Muscle layer of colon (tissue), 2 donors: ENCODE data around the gene CACNA1D.

Experiments used
- H3K27ac ChIP-seq: one replicate; pipeline ENCODE4 v1.7.0; 2013; ENCODE audit warnings: low read depth, mild to moderate bottlenecking, low read length, moderate library complexity
- H3K27me3 ChIP-seq, 2 donors: one replicate each; pipeline ENCODE4 v1.7.0; 2013; ENCODE audit warnings: low read length in 2 of 2, mild to moderate bottlenecking in 2 of 2; ENCODE audit not compliant: insufficient read depth in 2 of 2, control insufficient read depth in 1 of 2
- H3K36me3 ChIP-seq: one replicate; pipeline ENCODE4 v1.7.0; 2013; ENCODE audit warnings: mild to moderate bottlenecking, low read length; ENCODE audit not compliant: insufficient read depth
- H3K4me1 ChIP-seq: one replicate; pipeline ENCODE4 v1.7.0; 2013; ENCODE audit warnings: mild to moderate bottlenecking, low read length; ENCODE audit not compliant: insufficient read depth
- H3K4me3 ChIP-seq, 2 donors: one replicate each; pipeline ENCODE4 v1.7.0; 2013; ENCODE audit warnings: low read length in 2 of 2, low read depth in 1 of 2, mild to moderate bottlenecking in 1 of 2, moderate library complexity in 1 of 2
- H3K9ac ChIP-seq: one replicate; pipeline ENCODE4 v1.7.0; 2013; ENCODE audit warnings: low read length
- H3K9me3 ChIP-seq: one replicate; pipeline ENCODE4 v1.7.0; 2013; ENCODE audit warnings: mild to moderate bottlenecking, low read length
- donor health status: abdominal sarcoma.
- donor health status: Adenocarcinoma of cecum.

CACNA1D gene

GRCh38 chr3:53843195-53844177 lies 349.1 kb downstream of the CACNA1D start:
- H3K27ac ChIP-seq, result no peak overlapping the region
- H3K4me3 ChIP-seq, result no peak overlapping the region
- H3K36me3 ChIP-seq, result no peaks in the 10 kb centered on the region
- peaks cover 9 to 13% of the 10 kb centered on the region in 2 donors for H3K27me3 ChIP-seq
- no peaks in the 10 kb centered on the region for H3K9me3 ChIP-seq
- H3K9ac ChIP-seq, result no peak overlapping the region
- H3K4me1 ChIP-seq, result no peaks in the 10 kb centered on the region

DNA sequence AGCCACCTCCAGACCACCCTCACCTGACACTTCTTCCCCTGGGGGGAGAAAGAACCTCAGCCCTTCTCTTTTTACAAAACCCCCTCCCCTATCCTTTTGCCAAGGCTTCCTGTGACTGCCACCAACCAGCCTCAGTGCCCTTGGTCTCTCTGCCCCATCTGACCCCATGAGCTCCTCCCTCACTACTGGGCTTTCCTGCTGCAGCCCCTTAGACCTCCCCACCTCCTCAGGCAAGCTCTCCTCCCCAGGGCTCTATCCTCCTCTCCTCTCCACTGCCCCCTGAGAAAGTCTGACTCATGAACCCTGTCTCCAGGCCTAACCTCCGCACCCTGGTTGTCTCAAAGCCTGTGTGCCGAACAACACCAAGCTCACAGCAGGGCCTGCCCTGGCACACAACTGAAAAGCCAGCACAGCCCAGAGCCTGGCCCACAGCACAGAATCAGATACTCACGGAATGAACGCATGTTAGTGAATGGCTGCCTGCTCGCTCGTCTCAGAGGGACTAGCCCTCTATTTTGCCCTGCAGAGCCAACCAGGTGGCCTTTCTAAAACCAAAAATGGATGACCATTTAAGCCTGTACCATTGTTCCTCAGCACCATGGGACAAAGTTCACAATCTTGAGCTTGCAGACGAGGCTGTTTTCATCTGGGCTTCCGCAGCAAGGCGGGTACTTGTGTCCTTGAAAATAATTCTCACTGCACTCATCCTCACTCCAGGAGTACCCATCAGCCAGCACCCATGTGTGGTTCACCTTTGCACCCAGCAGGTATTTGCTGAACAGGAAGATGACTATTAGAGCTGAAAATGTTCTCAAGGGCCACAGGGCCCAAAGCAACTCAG lies 350.1 kb downstream of the CACNA1D start:
- H3K9me3 ChIP-seq, result no peaks in the 10 kb centered on the region
- H3K4me3 ChIP-seq, result no peak overlapping the region
- H3K4me1 ChIP-seq, result no peaks in the 10 kb centered on the region
- H3K27me3 ChIP-seq, result peaks cover 9 to 18% of the 10 kb centered on the region in 2 donors
- no peak overlapping the region for H3K27ac ChIP-seq
- H3K9ac ChIP-seq, result no peak overlapping the region
- no peaks in the 10 kb centered on the region for H3K36me3 ChIP-seq

DNA sequence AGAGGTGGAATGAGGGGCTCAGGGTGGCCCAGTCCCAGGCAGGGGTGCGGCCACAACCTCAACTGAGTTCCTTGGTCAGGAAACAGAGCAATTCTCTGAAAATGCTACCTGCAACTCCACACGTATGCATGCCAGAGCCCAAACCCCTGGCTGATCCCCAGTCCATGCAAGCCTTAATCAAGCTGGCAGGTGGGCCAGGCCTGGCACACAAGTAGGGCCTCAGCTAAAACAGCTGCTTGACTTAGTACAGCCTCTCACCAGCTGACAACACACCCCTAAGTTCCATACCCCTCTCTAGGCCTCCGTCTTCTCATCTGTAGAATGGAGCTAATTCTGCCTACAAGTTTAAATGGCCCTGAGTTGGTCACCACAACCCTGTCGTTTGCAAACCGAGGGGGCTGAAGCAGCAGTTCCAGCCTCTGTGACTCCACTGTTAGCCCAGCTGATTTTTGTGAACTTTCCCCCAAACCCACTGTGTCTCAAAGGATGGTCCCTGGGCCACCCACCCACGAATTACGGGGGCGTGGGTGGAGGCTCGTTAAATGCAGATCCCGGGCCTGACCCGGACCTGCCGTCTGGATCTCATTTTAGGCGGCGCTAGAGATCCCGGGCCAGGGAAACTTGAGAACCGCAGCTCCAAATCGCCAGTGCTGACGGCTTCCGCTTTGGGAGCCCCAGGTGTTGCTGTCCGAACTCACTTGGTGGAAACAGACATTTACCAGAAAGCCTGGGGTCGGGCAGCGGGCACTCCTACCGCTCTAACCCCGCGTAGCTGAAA lies 350.9 kb downstream of the CACNA1D start:
- Histone ChIP-seq H3K9ac (no peak overlapping the region), H3K27ac (no peak overlapping the region), H3K36me3 (no peaks in the 10 kb centered on the region), H3K4me3 (peak overlapping the region; percentile 54 to 61), H3K4me1 (no peaks in the 10 kb centered on the region), H3K9me3 (no peaks in the 10 kb centered on the region), H3K27me3 (peaks cover 9 to 18% of the 10 kb centered on the region in 2 donors)

- no peaks in the 10 kb centered on the region for H3K4me1 ChIP-seq
- no peak overlapping the region for H3K27ac ChIP-seq
- no peaks in the 10 kb centered on the region for H3K9me3 ChIP-seq
These were observed 351.4 kb downstream of the CACNA1D start for GRCh38 chr3:53845881-53846133.

GRCh38 chr3:53846134-53846850 lies 351.9 kb downstream of the CACNA1D start, which contains the start of the genes CHDH and IL17RB:
CHDH (minus strand) TSS chr3:53846419; CDS start chr3:53824008, 22,411 bp downstream.
IL17RB (plus strand) TSS chr3:53846568; CDS start chr3:53846589, 21 bp downstream.
- Histone ChIP-seq H3K4me3 (peak within 1 kb of the TSS; percentile 54 to 61), H3K27ac (no peak within 1 kb of the TSS), H3K4me1 (no peaks in the 10 kb centered on the region), H3K36me3 (no peaks in the 10 kb centered on the region), H3K9me3 (no peaks in the 10 kb centered on the region), H3K27me3 (peaks cover 9 to 18% of the 10 kb centered on the region in 2 donors), H3K9ac (no peak within 1 kb of the TSS)

More at GRCh38 chr3:53845881-53846133, 351.4 kb downstream of the CACNA1D start:
- H3K27me3 ChIP-seq, result peaks cover 9 to 18% of the 10 kb centered on the region in 2 donors
- no peaks in the 10 kb centered on the region for H3K36me3 ChIP-seq
- H3K9ac ChIP-seq, result no peak overlapping the region
- H3K4me3 ChIP-seq, result peak overlapping the region; percentile 54 to 61

GRCh38 chr3:53846851-53847155 lies 352.4 kb downstream of the CACNA1D start:
- Histone ChIP-seq H3K9ac (no peak overlapping the region), H3K9me3 (no peaks in the 10 kb centered on the region), H3K27ac (no peak overlapping the region), H3K4me1 (no peaks in the 10 kb centered on the region), H3K4me3 (peak overlapping the region in 1 of 2 donors; percentile 61), H3K36me3 (no peaks in the 10 kb centered on the region), H3K27me3 (peaks cover 9 to 18% of the 10 kb centered on the region in 2 donors)

GRCh38 chr3:53849916-53850315 lies 355.5 kb downstream of the CACNA1D start:
- Histone ChIP-seq H3K27ac (no peak overlapping the region), H3K36me3 (no peaks in the 10 kb centered on the region), H3K9ac (no peak overlapping the region), H3K4me1 (no peaks in the 10 kb centered on the region), H3K4me3 (no peak overlapping the region), H3K9me3 (no peaks in the 10 kb centered on the region), H3K27me3 (peaks cover 9 to 18% of the 10 kb centered on the region in 2 donors)

DNA sequence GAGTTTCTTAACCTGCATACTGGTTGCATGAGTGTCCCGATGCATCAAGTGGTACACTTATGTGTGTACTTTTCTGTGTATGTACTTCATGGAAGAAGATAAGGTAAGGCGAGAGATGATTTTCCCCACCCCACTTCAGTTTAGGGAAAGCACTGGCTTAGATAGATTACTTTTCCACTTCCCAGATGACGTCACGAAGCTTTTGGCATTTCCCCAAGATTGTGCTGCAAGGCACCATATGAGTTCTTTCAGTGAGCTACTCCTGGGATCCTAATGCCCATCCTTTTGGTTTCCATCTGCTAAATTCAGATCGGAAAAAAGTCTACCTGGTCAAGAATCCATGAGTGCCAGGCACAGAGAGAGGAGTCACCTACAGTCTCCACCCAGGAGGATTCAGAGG lies 356.5 kb downstream of the CACNA1D start:
- H3K27ac ChIP-seq, result no peak overlapping the region
- no peaks in the 10 kb centered on the region for H3K9me3 ChIP-seq
- no peaks in the 10 kb centered on the region for H3K4me1 ChIP-seq
- H3K36me3 ChIP-seq, result no peaks in the 10 kb centered on the region
- no peak overlapping the region for H3K4me3 ChIP-seq
- peaks cover 9 to 18% of the 10 kb centered on the region in 2 donors for H3K27me3 ChIP-seq
- H3K9ac ChIP-seq, result no peak overlapping the region

GRCh38 chr3:53856964-53857363 lies 362.6 kb downstream of the CACNA1D start:
- Histone ChIP-seq H3K9me3 (no peaks in the 10 kb centered on the region), H3K4me3 (no peak overlapping the region), H3K36me3 (peaks cover 19% of the 10 kb centered on the region), H3K27me3 (no peaks in the 10 kb centered on the region), H3K4me1 (no peaks in the 10 kb centered on the region), H3K27ac (no peak overlapping the region), H3K9ac (no peak overlapping the region)

GRCh38 chr3:53858096-53858741 lies 363.8 kb downstream of the CACNA1D start:
- Histone ChIP-seq H3K27ac (no peak overlapping the region), H3K9me3 (no peaks in the 10 kb centered on the region), H3K27me3 (no peaks in the 10 kb centered on the region), H3K4me1 (no peaks in the 10 kb centered on the region), H3K9ac (no peak overlapping the region), H3K36me3 (peaks cover 27% of the 10 kb centered on the region), H3K4me3 (no peak overlapping the region)
